Measurements from ENCODE around the gene ATG10.

- TF ChIP-seq TAF1 (IDR thresholded peaks at IDR 0.05; ENCODE audit: borderline replicate concordance, insufficient read depth, low read length) (no peak), POLR2AphosphoS5 (IDR thresholded peaks at IDR 0.05; ENCODE audit: low read depth, low read length) (no peak), SIN3A (IDR thresholded peaks at IDR 0.05; ENCODE audit: borderline replicate concordance, insufficient read depth, low read length) (no peak), FOXP2 (optimal IDR thresholded peaks at IDR 0.05; ENCODE audit: borderline replicate concordance, extremely low read depth, extremely low read length, insufficient read depth) (no peak)
- TF ChIP-seq, protein P1, sequence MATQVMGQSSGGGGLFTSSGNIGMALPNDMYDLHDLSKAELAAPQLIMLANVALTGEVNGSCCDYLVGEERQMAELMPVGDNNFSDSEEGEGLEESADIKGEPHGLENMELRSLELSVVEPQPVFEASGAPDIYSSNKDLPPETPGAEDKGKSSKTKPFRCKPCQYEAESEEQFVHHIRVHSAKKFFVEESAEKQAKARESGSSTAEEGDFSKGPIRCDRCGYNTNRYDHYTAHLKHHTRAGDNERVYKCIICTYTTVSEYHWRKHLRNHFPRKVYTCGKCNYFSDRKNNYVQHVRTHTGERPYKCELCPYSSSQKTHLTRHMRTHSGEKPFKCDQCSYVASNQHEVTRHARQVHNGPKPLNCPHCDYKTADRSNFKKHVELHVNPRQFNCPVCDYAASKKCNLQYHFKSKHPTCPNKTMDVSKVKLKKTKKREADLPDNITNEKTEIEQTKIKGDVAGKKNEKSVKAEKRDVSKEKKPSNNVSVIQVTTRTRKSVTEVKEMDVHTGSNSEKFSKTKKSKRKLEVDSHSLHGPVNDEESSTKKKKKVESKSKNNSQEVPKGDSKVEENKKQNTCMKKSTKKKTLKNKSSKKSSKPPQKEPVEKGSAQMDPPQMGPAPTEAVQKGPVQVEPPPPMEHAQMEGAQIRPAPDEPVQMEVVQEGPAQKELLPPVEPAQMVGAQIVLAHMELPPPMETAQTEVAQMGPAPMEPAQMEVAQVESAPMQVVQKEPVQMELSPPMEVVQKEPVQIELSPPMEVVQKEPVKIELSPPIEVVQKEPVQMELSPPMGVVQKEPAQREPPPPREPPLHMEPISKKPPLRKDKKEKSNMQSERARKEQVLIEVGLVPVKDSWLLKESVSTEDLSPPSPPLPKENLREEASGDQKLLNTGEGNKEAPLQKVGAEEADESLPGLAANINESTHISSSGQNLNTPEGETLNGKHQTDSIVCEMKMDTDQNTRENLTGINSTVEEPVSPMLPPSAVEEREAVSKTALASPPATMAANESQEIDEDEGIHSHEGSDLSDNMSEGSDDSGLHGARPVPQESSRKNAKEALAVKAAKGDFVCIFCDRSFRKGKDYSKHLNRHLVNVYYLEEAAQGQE (IDR thresholded peaks at IDR 0.05; ENCODE audit: insufficient read depth in 1 of 2, low read depth in 2 of 2, low read length in 2 of 2) = no peak
These were observed 189.1 kb downstream of the ATG10 start for GRCh38 chr5:82160948-82161347.
